ENCODE results near the gene WHRN.
A peak's percentile ranks its signal among the peaks of the same experiment; 100 is the strongest.

The WHRN gene

GRCh38 chr9:114504341-114505186 is 709 bp downstream of the WHRN start:
- peak; percentile 23 for DNase-seq (ENCODE audit: low read depth)
- peak overlapping the region; percentile 64 for H3K4me3 ChIP-seq (replicated peaks; ENCODE audit: low read depth, low read length)
- TF ChIP-seq, protein P1, sequence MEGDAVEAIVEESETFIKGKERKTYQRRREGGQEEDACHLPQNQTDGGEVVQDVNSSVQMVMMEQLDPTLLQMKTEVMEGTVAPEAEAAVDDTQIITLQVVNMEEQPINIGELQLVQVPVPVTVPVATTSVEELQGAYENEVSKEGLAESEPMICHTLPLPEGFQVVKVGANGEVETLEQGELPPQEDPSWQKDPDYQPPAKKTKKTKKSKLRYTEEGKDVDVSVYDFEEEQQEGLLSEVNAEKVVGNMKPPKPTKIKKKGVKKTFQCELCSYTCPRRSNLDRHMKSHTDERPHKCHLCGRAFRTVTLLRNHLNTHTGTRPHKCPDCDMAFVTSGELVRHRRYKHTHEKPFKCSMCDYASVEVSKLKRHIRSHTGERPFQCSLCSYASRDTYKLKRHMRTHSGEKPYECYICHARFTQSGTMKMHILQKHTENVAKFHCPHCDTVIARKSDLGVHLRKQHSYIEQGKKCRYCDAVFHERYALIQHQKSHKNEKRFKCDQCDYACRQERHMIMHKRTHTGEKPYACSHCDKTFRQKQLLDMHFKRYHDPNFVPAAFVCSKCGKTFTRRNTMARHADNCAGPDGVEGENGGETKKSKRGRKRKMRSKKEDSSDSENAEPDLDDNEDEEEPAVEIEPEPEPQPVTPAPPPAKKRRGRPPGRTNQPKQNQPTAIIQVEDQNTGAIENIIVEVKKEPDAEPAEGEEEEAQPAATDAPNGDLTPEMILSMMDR (IDR thresholded peaks at IDR 0.05; ENCODE audit: low read length, missing control alignments) = peak; percentile 10

GRCh38 chr9:114503522-114504340 is 1.5 kb downstream of the WHRN start:
- DNase-seq (ENCODE audit: low read depth) = no peak
- H3K4me3 ChIP-seq (replicated peaks; ENCODE audit: low read depth, low read length) = no peak overlapping the region
- TF ChIP-seq, protein P1 (IDR thresholded peaks at IDR 0.05; ENCODE audit: low read length, missing control alignments) = no peak

GRCh38 chr9:114503009-114503408 is 2.3 kb downstream of the WHRN start:
- DNase-seq (ENCODE audit: low read depth) = no peak
- H3K4me3 ChIP-seq (replicated peaks; ENCODE audit: low read depth, low read length) = no peak overlapping the region
- TF ChIP-seq, protein P1 (IDR thresholded peaks at IDR 0.05; ENCODE audit: low read length, missing control alignments) = no peak

GRCh38 chr9:114501796-114502682 is 3.2 kb downstream of the WHRN start:
- TF ChIP-seq, protein P1 (IDR thresholded peaks at IDR 0.05; ENCODE audit: low read length, missing control alignments) = no peak
- no peak overlapping the region for H3K4me3 ChIP-seq (replicated peaks; ENCODE audit: low read depth, low read length)
- DNase-seq (ENCODE audit: low read depth) = no peak

DNA sequence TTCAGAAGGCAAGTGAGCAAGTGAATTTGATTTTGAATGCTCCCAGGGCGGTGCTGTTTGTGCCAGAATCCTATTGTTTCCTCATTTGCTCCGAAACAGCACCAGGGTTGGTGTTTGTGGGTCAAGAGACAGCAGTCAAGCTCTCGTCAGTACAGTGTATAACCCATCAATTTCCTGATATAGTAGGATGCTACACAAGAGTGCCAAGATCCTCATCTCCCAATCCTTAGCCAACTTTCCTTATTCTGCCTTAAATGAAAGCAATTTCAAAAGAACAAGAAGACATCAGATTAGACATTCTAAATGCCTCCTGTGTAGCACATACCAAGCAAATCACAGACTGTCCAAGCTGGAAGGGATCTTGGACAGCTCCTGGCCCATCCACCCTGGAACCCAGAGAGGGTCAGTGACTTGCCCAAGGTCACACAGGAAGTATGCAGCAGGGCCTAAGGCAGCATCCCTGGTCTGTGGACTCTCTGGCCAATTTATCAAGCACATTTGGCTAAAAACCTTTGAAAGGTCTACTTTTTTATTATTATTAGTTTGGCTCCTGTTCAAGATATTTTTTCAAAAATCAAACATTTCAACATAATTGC is 4.5 kb downstream of the WHRN start:
- TF ChIP-seq, protein P1 (IDR thresholded peaks at IDR 0.05; ENCODE audit: low read length, missing control alignments) = no peak
- no peak overlapping the region for H3K4me3 ChIP-seq (replicated peaks; ENCODE audit: low read depth, low read length)
- DNase-seq (ENCODE audit: low read depth) = no peak
